Spinal cord (tissue), 10 donors: ENCODE measurements around the gene MIA. TPM values are rescaled to one million over a fixed set of nuclear protein-coding genes. Genes with fewer than 3 reads are reported as not detected.
"Not testable (repeated sequence)": the region's sequence is repeated elsewhere in the genome, so short reads cannot be mapped to it uniquely, and the experiment has no call there.

Experiments used
- DNase-seq, 6 donors: peaks; one replicate each; pipeline versions ENCODE4 v3.0.0 to v3.0.0-alpha.2; 2013 to 2015; ENCODE audit warnings: low spot score in 6 of 6, low read depth in 4 of 6
- H3K27ac ChIP-seq: one replicate; pipeline ENCODE4 v1.5.1; 2013; ENCODE audit warnings: low read depth, low read length, control low read depth
- H3K27me3 ChIP-seq: one replicate; pipeline ENCODE4 v1.6.1; 2013; ENCODE audit warnings: low read length; ENCODE audit not compliant: control insufficient read depth, insufficient read depth
- H3K36me3 ChIP-seq: one replicate; pipeline ENCODE4 v1.6.1; 2013; ENCODE audit warnings: low read length; ENCODE audit not compliant: control insufficient read depth, insufficient read depth
- H3K4me1 ChIP-seq: one replicate; pipeline ENCODE4 v1.6.1; 2013; ENCODE audit warnings: low read length; ENCODE audit not compliant: control insufficient read depth, insufficient read depth
- H3K4me3 ChIP-seq: one replicate; pipeline ENCODE4 v1.5.1; 2013; ENCODE audit warnings: low read depth, low read length, control low read depth
- H3K9me3 ChIP-seq: one replicate; pipeline ENCODE4 v1.6.1; 2013; ENCODE audit warnings: low read length; ENCODE audit not compliant: control insufficient read depth, insufficient read depth
- WGBS: methylation state at CpG from one replicate; pipeline ENCODE4 v1.1.5; 2013; ENCODE audit warnings: missing lambda C conversion rate; ENCODE audit not compliant: insufficient coverage; 5-methylcytosine and 5-hydroxymethylcytosine counted together
- polyA plus RNA-seq, 2 donors: library from polyadenylated mRNA; unstranded; fragments of 120-200 nt; gene quantifications; one replicate each; pipeline ENCODE4 v1.2.1, GENCODE V29; 2013; ENCODE audit not compliant: insufficient read length in 2 of 2
- total RNA-seq, 2 donors: library from RNA; depleted of rRNA in 1 of 2; stranded (reverse); fragments of 120-200 nt in 1 of 2; fragments of >200 nt in 1 of 2; gene quantifications; one replicate each; pipeline versions ENCODE4 v1.2.3 to v1.2.4, GENCODE V29; 2013 to 2014
- donor health status: healthy.

MIA gene
- total and polyA plus RNA-seq, 4 donors = 7.9 to 20.2 (median 14.2) TPM

DNA sequence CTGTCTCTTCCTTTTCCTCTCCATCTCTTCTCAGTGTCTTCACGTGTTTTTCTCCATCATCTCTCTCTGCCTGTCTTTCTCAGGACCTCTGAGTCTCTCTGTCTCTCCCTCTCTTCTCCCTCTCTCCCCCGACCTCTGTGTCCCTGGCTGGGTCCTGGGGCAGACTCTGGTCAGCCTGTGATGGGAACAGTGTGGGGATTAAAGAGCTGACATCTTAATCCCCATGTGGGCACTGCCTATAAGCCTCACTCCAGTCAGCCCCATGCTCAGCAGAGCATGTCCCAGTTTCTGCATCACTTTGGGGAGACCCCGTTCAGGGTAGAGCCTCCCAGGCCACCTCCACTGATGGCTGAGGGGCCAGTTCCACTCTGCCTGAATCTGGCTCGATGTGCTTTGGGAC lies 39.9 kb downstream of the MIA start:
- DNase-seq = no peak
- H3K27me3 ChIP-seq = no peaks in the 10 kb centered on the region
- no peak overlapping the region for H3K4me3 ChIP-seq
- no peaks in the 10 kb centered on the region for H3K36me3 ChIP-seq
- no peak overlapping the region for H3K27ac ChIP-seq
- WGBS = 68% methylated on average over 3 of the region's 4 CpGs
- H3K4me1 ChIP-seq = peaks cover 39% of the 10 kb centered on the region
- H3K9me3 ChIP-seq = no peaks in the 10 kb centered on the region

DNA sequence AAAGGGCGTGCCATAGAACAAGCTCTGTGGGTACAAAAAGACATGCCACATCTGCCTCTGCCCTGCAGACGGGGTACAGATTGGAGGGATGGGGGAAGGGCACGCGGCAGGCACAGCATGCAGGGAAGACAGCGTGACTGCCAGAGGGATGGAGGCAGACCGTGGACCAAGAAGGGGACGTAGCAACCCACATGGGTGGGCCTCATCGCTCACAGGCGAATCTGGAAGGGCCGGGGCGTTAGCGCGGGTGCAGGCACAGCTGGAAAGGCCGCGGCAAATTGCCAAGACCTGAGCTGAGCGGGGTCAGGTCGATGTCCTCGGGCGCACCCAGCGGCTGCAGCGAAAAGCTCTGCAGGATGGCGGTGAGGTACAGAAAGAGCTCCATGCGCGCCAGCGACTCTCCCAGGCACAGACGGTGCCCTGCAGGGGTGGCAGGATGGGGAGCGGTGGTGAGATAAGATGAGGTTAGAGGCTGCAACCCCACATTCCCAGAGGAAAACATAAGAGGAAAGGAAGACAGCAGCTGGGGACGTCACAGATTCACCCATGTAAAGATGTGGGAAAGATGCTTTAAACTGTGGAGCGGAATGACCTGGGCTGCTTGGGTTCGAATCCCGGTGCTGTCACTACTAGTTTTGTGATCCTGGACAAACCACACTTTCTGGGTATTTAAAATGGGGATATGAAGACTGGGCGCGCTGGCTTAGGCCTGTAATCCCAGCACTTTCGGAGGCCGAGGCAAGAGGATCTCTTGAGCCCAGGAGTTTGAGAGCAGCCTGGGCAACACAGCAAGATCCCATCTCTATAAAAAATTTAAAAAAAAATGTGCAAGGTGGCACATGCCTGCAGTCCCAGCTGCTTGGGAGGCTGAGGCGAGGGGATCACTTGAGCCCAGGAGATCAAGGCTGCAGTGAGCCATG lies 43.4 kb downstream of the MIA start:
- H3K4me3 ChIP-seq = peak overlapping the region; percentile 5
- H3K4me1 ChIP-seq = peaks cover 16% of the 10 kb centered on the region
- WGBS = 43% methylated on average over 16 of the region's 36 CpGs
- DNase-seq = peak in 2 of 6 donors; percentile 57 to 78
- H3K27ac ChIP-seq, H3K9me3 ChIP-seq, H3K36me3 ChIP-seq, H3K27me3 ChIP-seq: not testable (repeated sequence)

DNA sequence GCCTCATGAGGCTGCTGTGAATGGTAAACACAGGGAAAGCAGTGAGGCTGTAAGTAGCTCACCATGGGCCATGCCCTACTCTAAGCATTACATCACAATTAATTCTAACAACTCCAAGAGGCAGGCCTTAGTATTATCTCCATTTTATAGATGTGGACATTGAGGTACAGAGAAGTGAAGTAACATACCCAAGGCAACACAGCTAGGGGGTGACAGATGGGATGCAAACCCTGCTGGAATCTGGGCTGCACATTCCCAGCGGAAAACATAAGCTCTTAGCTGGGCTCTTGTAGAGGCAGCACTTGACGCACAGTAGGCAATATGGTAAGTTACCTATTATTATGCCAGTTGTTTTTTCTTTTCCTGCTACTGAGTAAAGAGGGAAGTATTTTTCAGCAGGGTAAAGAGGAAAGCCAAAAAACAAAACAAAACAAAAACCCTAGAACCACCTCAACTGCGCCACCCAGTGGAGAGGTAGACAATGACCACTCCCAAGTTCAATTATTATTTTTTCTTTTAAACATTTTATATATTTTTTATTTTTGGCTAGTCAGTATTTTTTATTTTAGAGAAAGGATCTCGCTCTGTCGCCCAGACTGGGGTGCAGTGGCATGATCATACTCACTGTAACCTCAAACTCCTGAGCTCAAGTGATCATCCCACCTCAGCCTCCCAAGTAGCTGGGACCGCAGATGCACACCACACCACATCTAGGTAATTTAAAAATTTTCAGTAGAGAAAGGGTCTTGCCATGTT lies 44.3 kb downstream of the MIA start:
- H3K27me3 ChIP-seq, H3K9me3 ChIP-seq, H3K4me3 ChIP-seq, H3K36me3 ChIP-seq, H3K27ac ChIP-seq: not testable (repeated sequence)
- no CpG with 5 or more reads among the region's 6 CpGs for WGBS
- peak in 2 of 6 donors; percentile 38 for DNase-seq
- peaks cover 12% of the 10 kb centered on the region for H3K4me1 ChIP-seq

DNA sequence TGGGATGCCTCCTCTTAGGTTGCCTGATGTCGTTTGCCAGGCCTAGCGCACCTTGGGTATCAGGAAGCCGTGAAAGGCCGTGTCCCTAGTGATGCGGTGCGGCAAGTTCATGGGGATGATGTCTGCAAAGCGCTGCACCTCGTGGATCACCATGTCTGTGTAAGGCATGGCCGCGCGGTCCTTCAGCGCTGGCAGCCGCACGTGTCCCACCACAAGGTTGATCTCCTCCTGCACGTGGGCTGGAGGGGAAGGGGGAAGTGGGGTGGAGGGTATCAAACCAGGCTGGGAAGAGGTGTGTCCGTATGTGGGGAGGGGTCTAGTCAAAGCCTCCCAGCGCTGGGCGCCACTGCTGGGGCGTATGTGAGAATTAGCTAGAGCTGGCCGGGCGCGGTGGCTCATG lies 46.8 kb downstream of the MIA start:
- peaks cover 12% of the 10 kb centered on the region for H3K4me1 ChIP-seq
- H3K4me3 ChIP-seq = no peak overlapping the region
- H3K9me3 ChIP-seq = no peaks in the 10 kb centered on the region
- no peak overlapping the region for H3K27ac ChIP-seq
- H3K36me3 ChIP-seq = peaks cover 6% of the 10 kb centered on the region
- no peak for DNase-seq
- no peaks in the 10 kb centered on the region for H3K27me3 ChIP-seq
- 88% methylated on average over 22 of the region's 22 CpGs for WGBS

DNA sequence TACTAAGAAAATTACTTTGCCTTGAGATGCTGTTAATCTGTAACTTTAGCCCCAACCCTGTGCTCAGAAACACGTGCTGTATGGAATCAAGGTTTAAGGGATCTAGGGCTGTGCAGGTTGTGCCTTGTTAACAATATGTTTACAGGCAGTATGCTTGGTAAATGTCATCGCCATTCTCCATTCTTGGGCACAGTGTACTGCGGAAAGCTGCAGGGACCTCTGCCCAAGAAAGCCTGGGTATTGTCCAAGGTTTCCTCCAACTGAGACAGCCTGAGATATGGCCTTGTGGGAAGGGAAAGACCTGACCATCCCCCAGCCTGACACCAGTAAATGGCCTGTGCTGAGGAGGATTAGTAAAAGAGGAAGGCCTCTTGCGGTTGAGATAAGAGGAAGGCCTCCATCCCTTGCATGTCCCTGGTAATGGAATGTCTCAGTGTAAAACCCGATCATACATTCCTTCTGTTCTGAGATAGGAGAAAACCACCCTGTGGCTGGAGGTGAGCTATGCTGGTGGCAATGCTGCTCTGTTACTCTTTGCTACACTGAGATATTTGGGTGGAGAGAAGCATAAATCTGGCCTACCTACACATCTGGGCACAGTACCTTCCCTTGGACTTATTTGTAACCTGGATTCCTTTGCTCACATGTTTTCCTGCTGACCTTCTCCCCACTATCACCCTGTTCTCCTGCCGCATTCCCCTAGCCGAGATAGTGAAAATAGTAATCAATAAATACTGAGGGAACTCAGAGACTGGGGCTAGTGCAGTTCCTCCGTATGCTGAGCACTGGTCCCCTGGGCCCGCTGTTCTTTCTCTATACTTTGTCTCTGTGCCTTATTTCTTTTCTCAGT lies 47.6 kb downstream of the MIA start:
- peaks cover 12% of the 10 kb centered on the region for H3K4me1 ChIP-seq
- H3K9me3 ChIP-seq, H3K27ac ChIP-seq, H3K36me3 ChIP-seq, H3K4me3 ChIP-seq, DNase-seq, H3K27me3 ChIP-seq: not testable (repeated sequence)
- 72% methylated on average over 4 of the region's 9 CpGs for WGBS

DNA sequence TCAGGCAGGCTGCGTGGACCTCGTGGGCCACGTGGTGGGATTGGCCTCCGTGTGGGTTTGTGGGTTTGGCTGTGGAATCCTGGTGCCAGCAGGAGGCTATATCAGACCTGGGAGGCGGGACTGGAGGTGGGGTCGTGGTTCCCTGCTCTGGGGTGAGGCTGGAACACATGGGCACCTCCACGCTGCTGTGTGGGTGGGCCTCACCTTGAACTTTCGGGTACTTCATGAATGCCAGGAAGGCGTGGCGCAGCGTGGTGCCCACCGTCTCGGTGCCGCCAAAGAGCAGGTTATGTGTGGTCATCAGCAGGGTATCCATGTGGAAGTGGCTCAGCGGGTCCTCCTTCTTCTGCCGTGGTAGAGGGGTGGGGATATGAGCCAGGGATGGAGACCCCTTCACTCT lies 49.6 kb downstream of the MIA start:
- WGBS = 96% methylated on average over 10 of the region's 16 CpGs
- not testable (repeated sequence) for H3K27me3 ChIP-seq, H3K4me3 ChIP-seq, H3K36me3 ChIP-seq, H3K27ac ChIP-seq, DNase-seq, H3K9me3 ChIP-seq, H3K4me1 ChIP-seq

DNA sequence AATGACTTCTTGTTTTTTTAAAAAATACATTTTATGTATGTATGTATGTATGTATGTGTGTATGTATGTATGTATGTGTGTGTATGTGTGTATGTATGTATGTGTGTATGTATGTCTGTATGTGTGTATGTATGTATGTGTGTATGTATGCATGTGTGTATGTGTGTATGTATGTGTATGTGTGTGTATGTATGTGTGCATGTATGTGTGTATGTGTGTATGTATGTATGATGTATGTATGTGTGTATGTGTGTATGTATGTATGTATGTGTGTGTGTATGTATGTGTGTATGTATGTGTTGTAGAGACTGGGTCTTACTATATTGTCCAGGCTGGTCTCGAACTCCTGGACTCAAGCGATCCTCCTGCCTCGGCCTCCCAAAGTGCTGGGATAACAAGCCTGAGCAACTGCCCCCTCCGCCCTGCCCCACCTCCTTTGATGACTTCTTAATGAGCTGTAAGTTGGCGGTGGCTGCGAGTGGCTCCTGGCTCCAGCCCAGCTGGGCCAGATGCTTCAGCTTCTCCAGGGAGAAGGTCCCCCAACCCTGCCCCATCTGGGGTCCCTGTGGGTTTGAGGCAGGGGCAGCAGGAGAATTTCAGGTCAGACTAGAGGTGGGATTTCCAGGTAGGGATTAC lies 50.3 kb downstream of the MIA start:
- DNase-seq, H3K9me3 ChIP-seq, H3K36me3 ChIP-seq, H3K27me3 ChIP-seq, H3K4me1 ChIP-seq, H3K4me3 ChIP-seq, H3K27ac ChIP-seq: not testable (repeated sequence)
- WGBS = no CpG with 5 or more reads among the region's 6 CpGs

DNA sequence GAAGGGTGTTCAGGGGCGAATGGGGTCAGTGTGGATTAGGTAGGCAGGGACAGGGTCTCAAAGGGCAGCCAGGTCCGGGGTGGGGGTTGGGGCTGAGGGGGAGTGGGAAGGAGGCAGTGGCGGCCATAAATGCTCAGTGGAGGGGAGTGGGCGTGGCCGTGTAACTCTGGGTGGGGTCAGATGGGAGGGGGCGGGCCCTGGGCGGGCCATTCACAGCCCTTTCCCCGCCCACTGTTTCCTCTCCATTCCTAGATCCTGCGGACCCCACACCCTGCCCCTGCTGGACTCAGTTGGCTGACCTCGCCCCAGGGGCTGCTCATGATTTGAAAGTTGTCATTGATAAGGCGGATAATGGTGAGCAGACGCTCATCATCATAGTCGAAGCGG lies 51.0 kb downstream of the MIA start:
- H3K36me3 ChIP-seq, H3K4me1 ChIP-seq, H3K4me3 ChIP-seq, H3K27me3 ChIP-seq, DNase-seq, H3K27ac ChIP-seq, H3K9me3 ChIP-seq: not testable (repeated sequence)
- WGBS = 88% methylated on average over 6 of the region's 14 CpGs

DNA sequence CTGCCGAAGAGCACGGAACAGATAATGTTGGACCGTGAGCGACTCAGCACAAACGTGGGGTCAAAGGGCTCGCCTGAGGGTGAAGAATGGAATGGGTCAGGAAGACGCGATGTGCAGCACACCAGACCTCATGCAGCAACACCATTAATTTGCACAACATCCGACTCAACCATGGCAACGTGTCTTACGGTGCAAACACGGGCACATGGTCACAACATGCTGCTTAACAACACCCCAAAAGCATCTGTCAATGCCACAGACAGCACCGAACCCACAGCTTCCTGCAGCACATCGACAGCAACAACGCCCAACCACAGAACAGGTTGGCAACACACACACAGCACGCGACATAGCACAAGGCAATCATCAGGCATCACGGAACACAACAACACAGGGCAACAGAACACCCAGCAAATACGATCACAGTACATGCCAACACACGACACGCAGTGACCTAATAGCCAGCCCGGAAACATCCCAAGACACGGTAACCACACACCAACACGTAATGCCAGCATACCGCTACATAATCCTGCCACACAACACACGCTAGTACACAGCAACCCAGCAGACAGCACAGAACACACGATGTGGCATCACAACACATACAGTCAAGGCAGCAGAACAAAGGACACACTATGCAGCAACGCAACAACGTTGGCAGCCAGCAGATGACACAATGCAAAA lies 51.5 kb downstream of the MIA start:
- not testable (repeated sequence) for DNase-seq, H3K9me3 ChIP-seq, H3K27ac ChIP-seq, H3K4me1 ChIP-seq, H3K36me3 ChIP-seq, H3K4me3 ChIP-seq, H3K27me3 ChIP-seq
- 86% methylated on average over 22 of the region's 29 CpGs for WGBS
